Upper lobe of left lung (tissue), 4 donors: ENCODE data around the gene H6PD.

Experiments used
- POLR2A ChIP-seq, 4 donors: fragments of 450-650 bp; IDR thresholded peaks; one replicate each; pipeline ENCODE4 v1.5.1; 2016 to 2017; ENCODE audit warnings: antibody characterized with exemption in 4 of 4, mild to moderate bottlenecking in 2 of 4
- TF ChIP-seq, protein P1 (sequence below), 6 experiments: fragments of 450-650 bp in 4 of 6; fragments of 200-600 bp in 2 of 6; sonication (generic) in 2 of 6; IDR thresholded peaks; one replicate each; pipeline ENCODE4 v1.5.1; 2016 to 2019; ENCODE audit warnings: antibody characterized with exemption in 6 of 6

DNA sequence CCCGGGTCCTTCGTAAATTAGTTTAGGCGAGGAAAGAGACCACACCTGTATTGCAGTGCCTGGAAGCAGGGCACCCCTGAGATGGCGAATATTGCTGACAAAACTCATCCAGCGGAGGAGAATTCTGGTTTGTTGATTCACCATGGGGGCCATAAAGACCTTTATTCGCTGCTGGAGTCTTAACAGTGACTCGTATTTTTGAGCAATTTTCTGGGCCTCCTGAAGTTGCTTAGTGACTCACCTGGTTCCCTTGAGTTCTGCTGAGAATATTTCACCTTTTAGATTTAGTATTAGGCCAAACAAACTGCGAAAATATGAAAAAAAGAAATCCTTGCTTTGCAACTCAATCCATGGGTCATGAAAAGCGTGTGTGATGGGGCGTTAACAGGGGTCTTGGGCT lies 20.6 kb upstream of the H6PD start:
- TF ChIP-seq, protein P1, sequence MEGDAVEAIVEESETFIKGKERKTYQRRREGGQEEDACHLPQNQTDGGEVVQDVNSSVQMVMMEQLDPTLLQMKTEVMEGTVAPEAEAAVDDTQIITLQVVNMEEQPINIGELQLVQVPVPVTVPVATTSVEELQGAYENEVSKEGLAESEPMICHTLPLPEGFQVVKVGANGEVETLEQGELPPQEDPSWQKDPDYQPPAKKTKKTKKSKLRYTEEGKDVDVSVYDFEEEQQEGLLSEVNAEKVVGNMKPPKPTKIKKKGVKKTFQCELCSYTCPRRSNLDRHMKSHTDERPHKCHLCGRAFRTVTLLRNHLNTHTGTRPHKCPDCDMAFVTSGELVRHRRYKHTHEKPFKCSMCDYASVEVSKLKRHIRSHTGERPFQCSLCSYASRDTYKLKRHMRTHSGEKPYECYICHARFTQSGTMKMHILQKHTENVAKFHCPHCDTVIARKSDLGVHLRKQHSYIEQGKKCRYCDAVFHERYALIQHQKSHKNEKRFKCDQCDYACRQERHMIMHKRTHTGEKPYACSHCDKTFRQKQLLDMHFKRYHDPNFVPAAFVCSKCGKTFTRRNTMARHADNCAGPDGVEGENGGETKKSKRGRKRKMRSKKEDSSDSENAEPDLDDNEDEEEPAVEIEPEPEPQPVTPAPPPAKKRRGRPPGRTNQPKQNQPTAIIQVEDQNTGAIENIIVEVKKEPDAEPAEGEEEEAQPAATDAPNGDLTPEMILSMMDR (IDR thresholded peaks at IDR 0.05), result no peak
- no peak for TF ChIP-seq POLR2A (IDR thresholded peaks at IDR 0.05)
